C4-2B (cell line): ENCODE results near the gene DDX1.

Source experiments
- H3K27ac ChIP-seq: fragments of 450-650 bp; 2 replicates; pipeline ENCODE4 v1.5.1; 2017
- CTCF ChIP-seq: fragments of 450-650 bp; conservative IDR thresholded peaks from 2 replicates; pipeline ENCODE4 v1.5.1; 2017; ENCODE audit warnings: mild to moderate bottlenecking
- ZFX ChIP-seq: fragments of 450-650 bp; IDR thresholded peaks from 2 replicates; pipeline ENCODE4 v1.6.1; 2017

DDX1 gene

GRCh38 chr2:15591373-15591691 is 336 bp upstream of the DDX1 start:
- no peak for TF ChIP-seq CTCF
- TF ChIP-seq ZFX, result no peak
- peak overlapping the region; percentile 91 for H3K27ac ChIP-seq

- TF ChIP-seq CTCF (no peak), ZFX (no peak)
- H3K27ac ChIP-seq, result no peak overlapping the region
Measured at GRCh38 chr2:15593327-15593705, 1.6 kb downstream of the DDX1 start.

- TF ChIP-seq ZFX (no peak), CTCF (no peak)
- H3K27ac ChIP-seq, result no peak overlapping the region
Measured at GRCh38 chr2:15594291-15595256, 2.9 kb downstream of the DDX1 start.

- no peak overlapping the region for H3K27ac ChIP-seq
- no peak for TF ChIP-seq CTCF
- no peak for TF ChIP-seq ZFX
Measured at GRCh38 chr2:15595342-15595905, 3.8 kb downstream of the DDX1 start.

DNA sequence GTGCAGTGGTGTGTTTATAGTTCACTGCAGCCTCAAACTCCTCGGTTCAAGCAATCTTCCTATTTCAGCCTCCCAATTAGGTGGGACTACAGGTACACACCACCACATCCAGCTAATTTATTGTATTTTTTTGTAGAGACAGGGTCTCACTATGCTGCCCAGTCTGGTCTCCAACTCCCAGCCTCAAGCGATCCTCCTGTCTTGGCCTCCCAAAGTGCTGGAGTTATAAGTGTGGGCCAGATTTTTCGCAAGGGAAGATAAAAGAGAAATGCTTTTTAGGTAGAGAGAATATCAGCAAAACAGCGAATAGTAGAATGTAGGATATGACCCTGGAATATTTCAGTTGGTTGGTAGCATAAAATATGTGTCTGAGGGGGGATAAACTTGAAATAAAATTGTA is 4.3 kb downstream of the DDX1 start:
- TF ChIP-seq CTCF (no peak), ZFX (no peak)
- no peak overlapping the region for H3K27ac ChIP-seq

DNA sequence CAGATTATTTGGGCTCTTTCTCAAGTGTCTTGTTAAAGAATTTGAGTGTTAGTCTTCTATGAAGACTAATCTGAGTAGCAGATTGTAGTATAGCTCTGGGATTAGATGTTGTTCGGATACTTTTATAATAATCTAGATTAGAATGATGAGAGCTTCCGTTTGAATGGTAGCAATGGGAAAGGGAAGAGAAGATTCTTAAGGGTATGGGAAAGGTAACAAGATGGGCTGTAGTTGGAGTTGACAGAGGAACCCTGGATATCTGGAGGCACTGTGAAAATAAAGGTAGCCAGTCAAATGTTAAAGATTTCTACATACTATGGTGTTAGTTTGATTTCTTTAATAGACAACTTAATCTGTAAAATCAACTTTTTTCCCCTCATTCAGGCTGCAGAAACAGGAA is 4.7 kb downstream of the DDX1 start:
- no peak for TF ChIP-seq CTCF
- TF ChIP-seq ZFX, result no peak
- H3K27ac ChIP-seq, result no peak overlapping the region

- TF ChIP-seq CTCF (no peak), ZFX (no peak)
- H3K27ac ChIP-seq, result no peak overlapping the region
Measured at GRCh38 chr2:15596968-15597367, 5.3 kb downstream of the DDX1 start.
